ENCODE data around the gene CTDP1. TPM values are rescaled to one million over a fixed set of nuclear protein-coding genes. Genes with fewer than 3 reads are reported as not detected.

CTDP1 gene, protein sequence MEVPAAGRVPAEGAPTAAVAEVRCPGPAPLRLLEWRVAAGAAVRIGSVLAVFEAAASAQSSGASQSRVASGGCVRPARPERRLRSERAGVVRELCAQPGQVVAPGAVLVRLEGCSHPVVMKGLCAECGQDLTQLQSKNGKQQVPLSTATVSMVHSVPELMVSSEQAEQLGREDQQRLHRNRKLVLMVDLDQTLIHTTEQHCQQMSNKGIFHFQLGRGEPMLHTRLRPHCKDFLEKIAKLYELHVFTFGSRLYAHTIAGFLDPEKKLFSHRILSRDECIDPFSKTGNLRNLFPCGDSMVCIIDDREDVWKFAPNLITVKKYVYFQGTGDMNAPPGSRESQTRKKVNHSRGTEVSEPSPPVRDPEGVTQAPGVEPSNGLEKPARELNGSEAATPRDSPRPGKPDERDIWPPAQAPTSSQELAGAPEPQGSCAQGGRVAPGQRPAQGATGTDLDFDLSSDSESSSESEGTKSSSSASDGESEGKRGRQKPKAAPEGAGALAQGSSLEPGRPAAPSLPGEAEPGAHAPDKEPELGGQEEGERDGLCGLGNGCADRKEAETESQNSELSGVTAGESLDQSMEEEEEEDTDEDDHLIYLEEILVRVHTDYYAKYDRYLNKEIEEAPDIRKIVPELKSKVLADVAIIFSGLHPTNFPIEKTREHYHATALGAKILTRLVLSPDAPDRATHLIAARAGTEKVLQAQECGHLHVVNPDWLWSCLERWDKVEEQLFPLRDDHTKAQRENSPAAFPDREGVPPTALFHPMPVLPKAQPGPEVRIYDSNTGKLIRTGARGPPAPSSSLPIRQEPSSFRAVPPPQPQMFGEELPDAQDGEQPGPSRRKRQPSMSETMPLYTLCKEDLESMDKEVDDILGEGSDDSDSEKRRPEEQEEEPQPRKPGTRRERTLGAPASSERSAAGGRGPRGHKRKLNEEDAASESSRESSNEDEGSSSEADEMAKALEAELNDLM
- 24.2 and 30.2 TPM in 2 replicates for total RNA-seq

DNA sequence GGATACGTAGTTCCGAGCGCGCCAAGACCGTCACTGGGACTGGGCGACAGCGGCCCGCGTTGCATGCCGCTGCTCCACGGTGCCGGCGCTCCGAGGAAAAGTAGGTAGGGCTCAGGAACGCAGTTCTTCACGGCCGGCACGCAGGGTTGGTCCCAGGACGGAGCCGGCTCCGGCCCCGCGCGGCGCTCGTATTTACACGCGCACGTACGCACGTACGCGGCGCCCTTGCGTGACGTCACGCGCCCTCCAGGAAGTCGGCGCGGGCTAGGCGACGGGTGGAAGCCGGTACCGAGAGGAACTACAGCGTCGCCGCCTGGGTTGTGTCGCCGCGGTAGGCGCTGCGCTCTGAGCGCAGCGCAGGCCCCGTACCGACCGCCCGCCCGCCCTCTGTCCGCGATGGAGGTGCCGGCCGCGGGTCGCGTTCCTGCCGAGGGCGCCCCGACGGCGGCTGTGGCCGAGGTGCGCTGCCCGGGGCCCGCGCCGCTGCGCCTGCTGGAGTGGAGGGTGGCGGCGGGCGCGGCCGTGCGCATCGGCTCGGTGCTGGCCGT lies at the start of gene CTDP1:
Gene CTDP1, plus strand, starts transcription at position 252 of the 548 bp plus-strand sequence. Its CDS starts 145 bp downstream, at position 397.

DNA sequence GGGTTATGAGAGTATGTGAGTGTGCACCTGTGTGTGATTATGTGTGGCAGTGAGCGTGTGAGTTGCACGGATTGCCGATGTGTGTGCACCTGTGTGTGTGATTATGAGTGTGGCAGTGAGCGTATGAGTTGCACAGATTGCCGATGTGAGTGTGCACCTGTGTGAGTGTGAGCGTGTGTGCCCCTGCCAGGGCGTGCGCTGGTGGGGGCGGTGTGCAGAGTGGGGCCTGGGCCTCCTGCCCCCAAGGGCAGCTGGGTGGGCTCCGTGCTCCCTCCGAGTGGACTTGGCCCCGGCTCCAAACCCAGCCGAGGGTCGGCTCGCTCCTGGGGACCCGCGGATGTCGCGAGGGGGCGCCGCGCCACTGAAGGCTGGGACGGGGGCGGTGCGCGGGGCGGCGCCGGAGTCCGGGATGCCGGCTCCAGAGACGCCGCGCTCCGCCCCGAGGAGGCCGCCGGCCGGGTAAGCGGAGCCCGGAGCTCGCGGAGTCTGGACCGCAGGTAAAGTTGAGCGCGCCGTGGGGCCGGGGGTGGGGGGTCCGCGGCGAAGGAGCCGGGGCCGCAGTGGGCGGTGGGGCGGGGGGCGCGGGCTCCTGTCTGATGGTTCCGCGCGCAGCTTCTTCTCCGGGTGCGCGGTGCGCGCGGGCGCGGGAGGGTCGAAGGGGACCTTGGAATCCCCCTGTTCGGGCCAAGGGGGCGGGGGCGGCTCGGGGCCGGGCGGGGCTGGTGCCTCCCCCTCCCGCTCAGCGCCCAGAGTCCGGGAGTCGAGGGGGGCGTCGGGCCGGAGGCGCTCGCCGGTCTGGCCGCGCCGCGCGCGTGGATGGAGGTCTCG lies 118.1 kb downstream of the CTDP1 start, which contains the start of gene KCNG2:
Gene KCNG2, plus strand, starts transcription at position 421 of the 828 bp plus-strand sequence. CDS start 65,730 bp downstream, outside the sequence.

Other genes starting within 250 kb of the CTDP1 start
- gene KCNG2, start 118.1 kb downstream of the CTDP1 start, total RNA-seq: 1.3 and 4.7 TPM in 2 replicates

All from smooth muscle cell of bladder (primary cell).